Stomach smooth muscle (tissue), 2 donors: ENCODE results near the gene MYBPC2.
"Not testable (repeated sequence)": the region's sequence is repeated elsewhere in the genome, so short reads cannot be mapped to it uniquely, and the experiment has no call there.

Source experiments
- H3K27ac ChIP-seq: one replicate; pipeline ENCODE4 v1.7.0; 2013; ENCODE audit warnings: mild to moderate bottlenecking, low read length, inconsistent platforms
- H3K27me3 ChIP-seq, 2 donors: one replicate each; pipeline ENCODE4 v1.7.0; 2013; ENCODE audit warnings: low read length in 2 of 2; ENCODE audit not compliant: insufficient read depth in 2 of 2, control insufficient read depth in 1 of 2
- H3K36me3 ChIP-seq, 2 donors: one replicate each; pipeline ENCODE4 v1.7.0; 2013; ENCODE audit warnings: low read length in 2 of 2; ENCODE audit not compliant: control insufficient read depth in 2 of 2, insufficient read depth in 2 of 2
- H3K4me1 ChIP-seq: one replicate; pipeline ENCODE4 v1.7.0; 2013; ENCODE audit warnings: low read length; ENCODE audit not compliant: control insufficient read depth, insufficient read depth
- H3K4me3 ChIP-seq, 2 donors: one replicate each; pipeline ENCODE4 v1.7.0; 2013; ENCODE audit warnings: low read length in 2 of 2
- H3K9ac ChIP-seq, 2 donors: one replicate each; pipeline ENCODE4 v1.7.0; 2013; ENCODE audit warnings: low read length in 2 of 2, mild to moderate bottlenecking in 1 of 2
- H3K9me3 ChIP-seq, 2 donors: one replicate each; pipeline ENCODE4 v1.7.0; 2013; ENCODE audit warnings: low read length in 2 of 2; ENCODE audit not compliant: control insufficient read depth in 2 of 2
- donor health status: healthy.
- donor health status: Pancreatic carcinoma.

The MYBPC2 gene

GRCh38 chr19:50461066-50461875 lies 28.6 kb downstream of the MYBPC2 start:
- H3K4me1 ChIP-seq, result no peaks in the 10 kb centered on the region
- H3K36me3 ChIP-seq, result no peaks in the 10 kb centered on the region
- H3K27me3 ChIP-seq, result peaks cover 21 to 22% of the 10 kb centered on the region in 2 donors

GRCh38 chr19:50462970-50463369 lies 30.3 kb downstream of the MYBPC2 start:
- Histone ChIP-seq H3K27me3 (peaks cover 21% of the 10 kb centered on the region in 2 donors), H3K9me3 (no peaks in the 10 kb centered on the region), H3K27ac (no peak overlapping the region), H3K4me3 (no peak overlapping the region), H3K4me1 (no peaks in the 10 kb centered on the region), H3K36me3 (no peaks in the 10 kb centered on the region), H3K9ac (no peak overlapping the region)

More at GRCh38 chr19:50461066-50461875, 28.6 kb downstream of the MYBPC2 start:
- H3K27ac ChIP-seq, result no peak overlapping the region
- H3K9ac ChIP-seq, result no peak overlapping the region
- H3K9me3 ChIP-seq, result no peaks in the 10 kb centered on the region
- no peak overlapping the region for H3K4me3 ChIP-seq

- no peaks in the 10 kb centered on the region for H3K9me3 ChIP-seq
- H3K9ac ChIP-seq, result no peak overlapping the region
- no peaks in the 10 kb centered on the region for H3K36me3 ChIP-seq
- H3K27ac ChIP-seq, result no peak overlapping the region
- no peak overlapping the region for H3K4me3 ChIP-seq
- peaks cover 11 to 21% of the 10 kb centered on the region in 2 donors for H3K27me3 ChIP-seq
- H3K4me1 ChIP-seq, result no peaks in the 10 kb centered on the region
Measured at GRCh38 chr19:50464348-50464747, 31.7 kb downstream of the MYBPC2 start.

- no peak overlapping the region for H3K9ac ChIP-seq
- H3K36me3 ChIP-seq, result no peaks in the 10 kb centered on the region
- peaks cover 8 to 24% of the 10 kb centered on the region in 2 donors for H3K27me3 ChIP-seq
- H3K4me1 ChIP-seq, result no peaks in the 10 kb centered on the region
- no peak overlapping the region for H3K4me3 ChIP-seq
- no peak overlapping the region for H3K27ac ChIP-seq
- no peaks in the 10 kb centered on the region for H3K9me3 ChIP-seq
Measured at GRCh38 chr19:50465000-50465399, 32.3 kb downstream of the MYBPC2 start.

- Histone ChIP-seq H3K4me3 (no peak overlapping the region), H3K9me3 (no peaks in the 10 kb centered on the region), H3K36me3 (no peaks in the 10 kb centered on the region), H3K9ac (no peak overlapping the region), H3K27me3 (peaks cover 4 to 18% of the 10 kb centered on the region in 2 donors), H3K27ac (no peak overlapping the region), H3K4me1 (no peaks in the 10 kb centered on the region)
Measured at GRCh38 chr19:50465986-50466705, 33.5 kb downstream of the MYBPC2 start.

GRCh38 chr19:50466706-50467039 lies 34.0 kb downstream of the MYBPC2 start:
- Histone ChIP-seq H3K4me3 (no peak overlapping the region), H3K27me3 (peaks cover 1 to 13% of the 10 kb centered on the region in 2 donors), H3K9ac (no peak overlapping the region), H3K27ac (no peak overlapping the region), H3K9me3 (no peaks in the 10 kb centered on the region), H3K4me1 (no peaks in the 10 kb centered on the region), H3K36me3 (no peaks in the 10 kb centered on the region)

GRCh38 chr19:50467566-50467965 lies 34.9 kb downstream of the MYBPC2 start:
- no peaks in the 10 kb centered on the region for H3K4me1 ChIP-seq
- H3K9ac ChIP-seq, result no peak overlapping the region
- H3K9me3 ChIP-seq, result no peaks in the 10 kb centered on the region
- H3K4me3 ChIP-seq, result no peak overlapping the region
- no peaks in the 10 kb centered on the region for H3K36me3 ChIP-seq
- H3K27ac ChIP-seq, result no peak overlapping the region
- peaks cover 0 to 12% of the 10 kb centered on the region in 2 donors for H3K27me3 ChIP-seq

GRCh38 chr19:50468818-50469217 lies 36.1 kb downstream of the MYBPC2 start:
- Histone ChIP-seq H3K9ac (no peak overlapping the region), H3K27ac (no peak overlapping the region), H3K9me3 (no peaks in the 10 kb centered on the region), H3K36me3 (no peaks in the 10 kb centered on the region), H3K4me1 (no peaks in the 10 kb centered on the region), H3K4me3 (no peak overlapping the region), H3K27me3 (peaks cover 0 to 12% of the 10 kb centered on the region in 2 donors)

GRCh38 chr19:50473336-50473735 lies 40.6 kb downstream of the MYBPC2 start:
- H3K9me3 ChIP-seq, H3K27me3 ChIP-seq, H3K36me3 ChIP-seq, H3K9ac ChIP-seq, H3K27ac ChIP-seq, H3K4me3 ChIP-seq: not testable (repeated sequence)
- H3K4me1 ChIP-seq, result peaks cover 11% of the 10 kb centered on the region

GRCh38 chr19:50475101-50475568 lies 42.4 kb downstream of the MYBPC2 start:
- Histone ChIP-seq H3K9ac (no peak overlapping the region), H3K27me3 (no peaks in the 10 kb centered on the region), H3K4me1 (peaks cover 11% of the 10 kb centered on the region), H3K9me3 (no peaks in the 10 kb centered on the region), H3K4me3 (no peak overlapping the region), H3K36me3 (peaks cover 5 to 14% of the 10 kb centered on the region in 2 donors), H3K27ac (no peak overlapping the region)
